GM19240 (cell line): ENCODE data around the gene ZFYVE9.

ENCODE experiments used
- DNase-seq: peaks from one replicate; pipeline ENCODE4 v3.0.0; 2011; ENCODE audit warnings: low spot score; ENCODE audit not compliant: insufficient read length

ZFYVE9 gene

GRCh38 chr1:52328615-52329014, 186.7 kb downstream of the ZFYVE9 start:
- DNase-seq = no peak

GRCh38 chr1:52332411-52332810, 190.5 kb downstream of the ZFYVE9 start:
- no peak for DNase-seq

- no peak for DNase-seq
These were observed 193.1 kb downstream of the ZFYVE9 start for GRCh38 chr1:52334906-52335528.

- no peak for DNase-seq
These were observed 195.6 kb downstream of the ZFYVE9 start for GRCh38 chr1:52337439-52337838.

GRCh38 chr1:52341655-52342260, 199.9 kb downstream of the ZFYVE9 start:
- no peak for DNase-seq

- no peak for DNase-seq
These were observed 202.1 kb downstream of the ZFYVE9 start for GRCh38 chr1:52343979-52344378.

- DNase-seq = no peak
These were observed 203.4 kb downstream of the ZFYVE9 start for GRCh38 chr1:52345252-52345651.

GRCh38 chr1:52346653-52347052, 204.8 kb downstream of the ZFYVE9 start:
- no peak for DNase-seq

- no peak for DNase-seq
These were observed 206.9 kb downstream of the ZFYVE9 start for GRCh38 chr1:52348704-52349300.

- DNase-seq = no peak
These were observed 210.8 kb downstream of the ZFYVE9 start for GRCh38 chr1:52352690-52353089.

- DNase-seq = no peak
These were observed 213.5 kb downstream of the ZFYVE9 start for GRCh38 chr1:52355436-52355835.

- no peak for DNase-seq
These were observed 214.1 kb downstream of the ZFYVE9 start for GRCh38 chr1:52355847-52356505.

GRCh38 chr1:52356818-52357355, 215.0 kb downstream of the ZFYVE9 start:
- DNase-seq = no peak

GRCh38 chr1:52357397-52357796, 215.5 kb downstream of the ZFYVE9 start:
- DNase-seq = no peak

GRCh38 chr1:52358851-52359497, 217.1 kb downstream of the ZFYVE9 start:
- no peak for DNase-seq

GRCh38 chr1:52359676-52360594, 218.0 kb downstream of the ZFYVE9 start:
- DNase-seq = no peak

- no peak for DNase-seq
These were observed 218.7 kb downstream of the ZFYVE9 start for GRCh38 chr1:52360595-52360968.

GRCh38 chr1:52364235-52364839, 222.4 kb downstream of the ZFYVE9 start:
- DNase-seq = no peak

GRCh38 chr1:52365071-52365745, 223.3 kb downstream of the ZFYVE9 start:
- DNase-seq = peak; percentile 56
